Measurements from ENCODE around the gene DOCK7.

The DOCK7 gene

DNA sequence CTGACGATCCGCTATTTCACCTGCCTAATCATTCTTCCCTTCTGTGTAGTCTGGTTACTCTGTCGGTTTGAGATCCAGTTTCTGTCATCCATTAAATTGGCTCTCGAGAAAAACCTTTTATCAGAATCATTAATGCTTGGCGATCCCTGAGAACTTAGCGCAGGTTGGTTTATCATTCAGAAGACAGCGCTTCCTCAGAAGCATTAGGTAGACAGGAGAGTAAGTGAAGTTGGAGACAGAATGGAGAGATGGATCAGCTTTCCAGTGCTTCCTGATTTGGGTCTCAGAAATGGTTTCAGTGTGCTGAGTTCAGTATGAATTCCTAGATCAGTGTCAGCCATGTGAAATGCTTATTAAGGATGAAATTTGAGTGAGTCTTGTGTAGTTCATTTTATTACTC, 250.0 kb downstream of the DOCK7 start:
- DNase-seq = no peak

DNA sequence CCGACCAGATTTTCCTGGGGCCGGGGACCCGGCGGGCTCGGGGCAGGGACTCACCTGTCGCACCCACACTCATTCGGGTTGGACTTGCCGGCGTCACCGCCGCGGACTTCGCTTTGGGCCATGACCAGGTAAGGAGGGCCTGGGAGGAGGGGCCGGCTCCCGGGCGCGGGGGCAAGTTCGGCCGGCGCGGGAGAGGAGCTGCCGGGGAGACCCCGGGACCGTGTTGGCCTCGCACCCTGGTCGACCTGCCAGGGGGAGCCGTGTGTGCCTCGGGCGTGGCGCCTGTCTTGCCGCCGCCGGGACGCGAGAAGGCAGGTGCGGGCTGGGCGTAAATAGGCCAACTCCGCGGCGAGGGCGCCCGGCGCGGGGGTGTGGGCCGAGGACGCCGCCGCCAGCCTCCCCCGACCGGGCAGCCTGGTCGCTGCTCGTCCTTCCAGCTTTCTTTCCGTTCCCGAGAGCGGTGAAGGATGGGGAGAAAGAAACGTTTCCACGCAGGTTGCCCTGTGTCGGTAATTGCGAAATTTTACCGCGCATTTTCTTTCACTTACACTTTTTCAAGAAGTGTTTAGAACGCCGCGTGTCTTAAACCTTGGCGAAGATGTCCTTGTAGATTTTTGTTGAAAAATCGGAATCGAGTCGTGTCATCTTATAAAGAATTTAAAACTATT, 250.8 kb downstream of the DOCK7 start:
- no peak for DNase-seq

DNA sequence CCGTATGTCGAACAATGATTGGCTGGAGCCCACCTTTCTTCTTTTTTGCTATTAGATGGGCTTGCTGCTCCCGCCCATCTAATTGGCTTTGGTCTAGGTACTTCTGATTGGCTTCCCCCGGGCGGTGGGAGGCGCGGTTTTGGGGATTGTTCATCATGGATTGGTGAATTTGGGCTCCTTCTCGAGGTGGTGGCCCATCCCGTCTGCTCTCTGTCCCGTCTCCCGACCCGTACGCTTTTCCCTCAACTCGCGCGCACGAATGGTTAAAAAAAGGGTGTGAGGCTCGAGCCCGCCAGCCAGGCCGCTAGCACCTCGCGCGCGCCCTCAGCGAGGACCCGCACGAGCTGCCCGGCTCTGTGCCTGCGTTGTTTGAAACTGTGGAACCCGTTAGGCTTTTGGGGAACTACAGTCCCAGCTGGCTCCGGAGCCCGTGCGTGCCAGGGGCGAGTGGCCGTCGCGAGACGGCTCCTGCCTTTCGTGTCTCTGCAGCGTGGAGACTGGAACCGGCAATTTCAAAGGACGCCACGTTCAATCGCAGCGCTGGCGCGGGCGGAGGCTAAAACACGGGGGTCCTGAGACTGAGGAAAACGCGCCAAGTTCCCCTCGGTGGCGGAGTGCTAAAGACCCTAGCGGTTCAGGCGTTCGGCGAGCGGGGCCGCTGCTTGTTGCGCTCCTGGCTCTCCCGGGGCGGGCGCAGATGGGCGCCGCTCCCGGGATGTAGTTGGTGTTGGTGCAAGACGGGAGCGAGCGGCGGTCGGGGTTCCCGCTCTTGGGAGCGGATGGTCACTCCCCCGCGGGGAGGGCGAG, 251.5 kb downstream of the DOCK7 start, which contains the start of gene USP1:
Gene USP1 (plus strand): TSS at position 584 of the 807 bp plus-strand sequence. CDS start 2,819 bp downstream, outside the sequence.
- peak; percentile 100 for DNase-seq

DNA sequence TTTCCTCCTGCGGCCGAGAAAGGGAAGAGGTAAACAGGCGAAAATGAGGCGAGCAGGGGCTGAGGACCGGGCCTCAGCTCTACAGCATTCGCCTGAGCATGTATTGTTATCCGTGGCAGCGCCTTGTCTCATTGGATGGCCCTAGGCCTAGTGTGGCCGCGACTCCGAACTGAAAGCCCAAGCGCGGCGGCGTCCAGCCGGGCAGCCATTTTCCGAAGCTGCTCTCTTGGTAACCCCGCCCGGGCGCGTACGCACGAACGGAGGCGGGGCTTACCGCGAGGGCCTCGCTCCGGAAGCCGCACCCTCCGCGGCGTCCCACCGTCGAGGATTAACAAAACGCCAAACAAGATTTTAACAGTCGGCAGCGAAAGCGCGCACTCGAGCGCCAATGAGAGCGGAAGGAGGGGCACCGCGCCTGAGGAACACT, 252.1 kb downstream of the DOCK7 start:
- no peak for DNase-seq

DNA sequence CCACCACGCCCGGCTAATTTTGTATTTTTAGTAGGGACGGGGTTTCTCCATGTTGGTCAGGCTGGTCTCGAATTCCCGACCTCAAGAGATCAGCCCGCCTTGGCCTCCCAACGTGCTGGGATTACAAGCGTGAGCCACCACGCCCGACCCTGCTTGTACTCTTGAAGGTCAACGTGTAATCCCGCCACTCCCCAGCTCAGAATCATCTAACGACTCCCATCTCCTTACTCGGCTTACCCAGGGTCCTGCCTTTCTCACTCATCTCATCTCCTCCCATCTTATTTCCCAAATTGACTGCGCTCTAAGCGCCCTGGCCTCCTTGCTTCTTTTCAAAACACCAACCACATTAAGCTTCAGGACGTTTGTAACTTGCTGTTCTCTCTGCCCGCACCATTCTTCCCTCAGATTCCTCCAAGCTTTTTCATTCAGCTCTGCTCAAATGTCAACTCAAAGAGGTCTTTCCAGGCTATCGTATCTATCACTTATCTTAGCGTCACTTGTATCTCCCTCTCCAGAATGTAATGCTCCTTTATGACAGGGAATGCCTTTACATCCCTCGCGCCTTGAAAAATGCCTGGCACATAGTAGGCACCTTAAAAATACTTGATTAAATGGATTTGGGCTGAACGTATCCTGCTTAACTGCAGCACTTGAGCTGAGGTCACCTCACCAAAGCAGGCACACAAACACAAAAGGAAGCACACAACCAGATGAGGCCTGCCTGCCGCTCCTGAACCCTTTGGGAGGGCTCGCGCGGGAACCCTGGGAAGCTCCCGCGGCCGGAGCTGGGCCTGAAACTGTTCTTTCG, 252.8 kb downstream of the DOCK7 start:
- no peak for DNase-seq

DNA sequence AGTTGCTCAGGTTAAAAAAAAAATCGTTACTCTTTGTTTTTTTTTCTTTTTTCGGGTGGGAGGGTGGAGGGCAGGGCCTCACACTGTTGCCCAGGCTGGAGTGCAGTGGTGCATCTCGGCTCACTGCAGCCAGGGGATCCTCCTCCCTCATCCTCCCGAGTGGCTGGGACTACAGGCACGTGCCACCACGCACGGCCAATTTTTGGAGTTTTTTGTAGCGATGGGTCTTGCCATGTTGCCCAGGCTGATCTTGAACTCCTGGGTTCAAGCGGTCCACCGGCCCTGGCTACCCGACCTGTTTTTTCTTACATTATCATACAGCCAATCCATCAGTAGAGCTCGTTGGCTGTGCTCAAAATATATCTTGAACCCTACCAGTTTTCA, 253.6 kb downstream of the DOCK7 start:
- DNase-seq = no peak

DNA sequence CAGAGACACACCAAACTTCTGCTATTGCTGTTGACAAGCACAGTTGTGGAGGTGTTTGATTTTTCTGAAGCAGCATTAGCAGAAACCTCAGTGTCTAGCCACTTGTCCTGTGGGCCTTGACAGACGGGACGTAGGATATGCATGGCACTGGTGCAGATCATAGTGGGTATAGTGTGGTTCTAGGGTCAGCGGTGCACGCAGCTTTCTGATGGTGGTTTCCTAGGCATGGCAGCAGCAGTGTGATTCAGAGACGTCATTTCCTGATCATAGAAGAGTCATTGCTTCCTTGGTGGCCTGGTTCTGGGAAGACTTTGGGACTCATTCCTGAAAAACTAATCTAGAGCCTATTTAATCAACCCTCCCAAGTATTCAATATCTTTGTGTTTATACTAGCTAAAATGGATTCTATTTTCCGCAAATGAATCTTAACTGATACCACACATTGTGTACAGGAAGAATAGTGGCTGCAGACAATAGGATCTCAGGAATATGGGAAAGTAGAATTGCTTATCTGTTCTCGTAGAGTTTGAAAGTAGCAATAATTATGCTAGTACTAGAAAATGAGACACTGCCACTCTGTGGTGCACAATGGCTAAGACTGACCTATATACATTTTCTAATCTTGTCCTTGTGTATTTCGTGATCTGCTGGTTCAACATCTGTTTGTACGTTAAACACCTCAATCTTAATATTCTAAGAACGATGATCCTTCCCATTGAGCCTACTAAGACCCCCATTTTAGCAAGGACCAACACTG, 254.1 kb downstream of the DOCK7 start:
- DNase-seq = no peak

DNA sequence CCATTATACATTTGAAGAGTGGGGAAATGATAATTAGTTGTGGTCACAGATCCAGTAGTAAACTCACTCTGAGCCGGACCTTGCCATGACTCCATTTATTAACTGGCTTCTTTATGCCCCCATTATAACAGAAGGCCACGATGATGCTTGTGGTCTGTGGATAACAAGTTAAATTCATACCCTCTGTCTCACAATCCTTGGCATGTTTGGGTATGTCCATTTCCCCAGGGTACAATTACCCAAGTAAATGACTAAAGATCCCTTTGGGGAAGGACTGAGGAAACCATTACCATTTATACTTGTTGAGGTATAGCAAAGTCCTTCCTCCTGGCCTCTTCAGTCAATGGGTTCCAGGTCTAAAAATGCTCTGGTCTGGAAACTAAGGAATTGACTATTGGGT, 258.6 kb downstream of the DOCK7 start:
- DNase-seq = no peak

DNA sequence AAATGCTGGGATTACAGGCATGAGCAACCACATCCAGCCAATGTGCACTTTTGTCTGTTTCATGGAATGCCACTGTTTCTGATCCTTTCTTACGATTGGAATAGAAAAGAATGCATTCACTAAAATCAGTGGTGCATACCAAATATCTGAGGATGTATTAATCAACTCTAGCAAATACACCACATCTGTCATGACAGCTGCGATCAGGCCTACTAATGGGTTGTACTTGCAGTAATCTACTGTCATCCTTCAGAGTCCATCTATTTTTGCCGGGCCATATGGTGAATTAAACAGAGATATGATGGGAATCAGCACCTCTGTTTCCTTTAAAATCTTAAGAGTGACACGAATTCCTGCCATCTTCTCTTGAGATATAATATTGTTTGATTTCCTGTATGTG, 259.8 kb downstream of the DOCK7 start:
- peak; percentile 60 for DNase-seq

DNA sequence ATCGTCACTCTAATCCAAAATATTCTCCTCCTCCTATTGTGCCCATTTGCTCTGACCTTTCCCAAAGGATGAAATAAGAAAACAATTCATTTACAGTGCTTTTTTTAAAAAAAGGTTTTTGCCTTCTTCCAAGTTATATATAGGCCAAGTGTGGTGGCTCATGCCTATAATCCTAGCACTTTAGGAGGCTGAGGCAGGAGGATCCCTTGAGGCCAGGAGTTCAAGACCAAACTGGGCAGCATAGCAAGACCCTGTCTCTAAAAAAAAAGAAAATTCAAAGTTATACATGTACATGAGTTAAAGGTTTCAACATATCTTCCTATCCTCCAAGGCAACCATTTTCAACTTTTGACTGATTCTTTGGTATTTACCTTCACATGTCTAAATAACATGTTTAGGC, 261.4 kb downstream of the DOCK7 start:
- DNase-seq = no peak

DNA sequence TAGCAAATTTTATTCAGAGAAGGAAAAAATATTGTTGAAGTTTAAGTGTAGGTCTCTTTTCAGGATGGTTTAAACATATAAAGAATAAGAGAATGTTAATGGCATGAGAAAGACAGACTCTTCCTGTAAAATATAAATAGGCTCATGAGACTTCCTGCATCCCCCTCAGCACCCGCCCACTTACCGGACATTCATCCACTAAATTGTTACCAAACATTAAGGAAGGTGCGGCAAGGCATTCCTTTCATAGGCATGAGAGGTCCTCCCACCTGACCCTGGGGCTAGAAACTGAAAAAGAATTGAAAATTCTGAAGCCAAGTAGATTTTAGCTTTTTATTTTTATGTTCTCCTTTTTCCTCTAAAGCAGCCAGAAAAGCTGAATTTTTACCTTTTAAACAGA, 261.9 kb downstream of the DOCK7 start:
- no peak for DNase-seq

DNA sequence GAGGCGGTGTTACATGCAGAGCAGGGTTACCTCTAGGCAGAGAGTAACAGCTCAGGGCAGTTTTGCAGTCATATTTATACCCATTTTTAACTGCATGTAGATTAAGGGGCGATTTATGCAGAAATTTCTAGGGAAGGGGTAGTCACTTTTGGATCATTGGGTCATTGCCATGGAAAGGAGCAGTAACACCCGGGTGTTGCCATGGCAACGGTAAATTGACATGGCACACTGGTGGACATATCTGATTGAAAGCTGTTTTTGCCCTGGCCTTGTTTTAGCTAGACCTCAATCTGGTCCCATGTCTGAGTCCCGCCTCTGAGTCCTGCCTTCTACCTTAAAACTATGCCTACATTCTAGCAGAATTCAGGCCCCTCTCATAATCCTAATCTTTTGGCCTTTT, 263.1 kb downstream of the DOCK7 start:
- no peak for DNase-seq

DNA sequence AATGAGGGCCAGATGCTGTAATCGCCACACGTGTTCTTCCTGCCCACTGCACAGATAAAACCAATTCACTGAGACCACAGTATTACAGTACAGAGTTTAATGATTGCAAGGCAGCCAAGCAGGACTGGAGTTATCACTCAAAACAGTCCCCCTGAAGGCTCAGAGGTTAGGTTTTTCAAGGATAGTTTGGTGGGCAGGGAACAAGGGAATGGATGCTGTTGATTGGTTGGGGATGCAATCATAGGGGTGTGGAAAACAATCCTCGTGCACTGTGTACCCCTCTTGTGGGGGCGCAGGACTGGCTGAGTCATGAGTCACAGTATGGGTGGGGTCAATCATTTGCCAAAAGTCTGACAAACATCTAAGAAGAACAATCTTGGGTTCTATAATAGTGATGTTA, 263.8 kb downstream of the DOCK7 start:
- no peak for DNase-seq

DNA sequence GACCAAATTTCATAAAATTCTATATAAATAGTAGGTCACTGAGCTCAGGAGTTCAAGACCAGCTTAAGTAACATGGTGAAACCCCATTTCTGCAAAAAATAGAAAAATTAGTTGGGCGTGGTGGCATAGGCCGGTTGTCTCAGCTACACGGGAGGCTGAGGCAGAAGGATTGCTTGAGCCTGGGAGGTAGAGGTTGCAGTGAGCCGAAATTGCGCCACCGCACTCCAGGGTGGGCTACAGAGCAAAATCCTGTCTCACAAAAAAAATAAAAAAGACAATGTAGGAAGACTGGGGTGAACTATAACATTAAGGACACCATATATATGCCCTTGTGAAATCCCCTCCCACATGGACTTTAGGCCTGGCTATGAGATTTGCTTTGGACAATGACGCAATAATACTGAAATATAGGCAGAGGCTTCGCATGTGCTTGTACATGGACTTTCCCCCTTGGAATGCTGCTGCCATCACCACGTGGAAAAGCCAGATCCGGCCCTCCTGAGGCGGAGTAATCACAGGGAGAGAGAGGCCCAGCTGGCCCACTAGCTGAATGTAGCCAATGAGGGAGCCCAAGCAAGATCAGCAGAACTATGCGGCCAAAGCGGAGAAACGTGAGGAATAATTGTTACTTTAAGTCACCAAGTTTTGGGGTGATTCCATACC, 264.5 kb downstream of the DOCK7 start:
- DNase-seq = no peak

DNA sequence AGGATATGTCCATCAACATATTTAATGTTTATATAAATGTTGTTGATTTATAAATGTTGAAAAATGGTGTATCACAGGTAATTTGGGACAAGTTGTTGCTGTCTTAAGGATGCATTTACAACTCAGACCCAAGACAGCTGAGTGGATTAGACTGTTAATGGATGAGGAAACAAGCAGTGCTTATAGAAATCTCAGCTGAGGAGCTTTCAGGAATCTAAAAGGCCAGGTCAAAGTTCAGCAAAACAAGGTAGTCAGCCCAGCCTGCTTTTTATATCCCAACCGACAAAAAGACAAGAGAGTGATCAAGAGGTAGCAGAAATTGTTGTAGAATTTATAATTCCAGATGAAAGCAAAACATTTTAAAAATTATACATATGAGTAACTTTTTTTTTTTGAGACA, 268.0 kb downstream of the DOCK7 start:
- no peak for DNase-seq

DNA sequence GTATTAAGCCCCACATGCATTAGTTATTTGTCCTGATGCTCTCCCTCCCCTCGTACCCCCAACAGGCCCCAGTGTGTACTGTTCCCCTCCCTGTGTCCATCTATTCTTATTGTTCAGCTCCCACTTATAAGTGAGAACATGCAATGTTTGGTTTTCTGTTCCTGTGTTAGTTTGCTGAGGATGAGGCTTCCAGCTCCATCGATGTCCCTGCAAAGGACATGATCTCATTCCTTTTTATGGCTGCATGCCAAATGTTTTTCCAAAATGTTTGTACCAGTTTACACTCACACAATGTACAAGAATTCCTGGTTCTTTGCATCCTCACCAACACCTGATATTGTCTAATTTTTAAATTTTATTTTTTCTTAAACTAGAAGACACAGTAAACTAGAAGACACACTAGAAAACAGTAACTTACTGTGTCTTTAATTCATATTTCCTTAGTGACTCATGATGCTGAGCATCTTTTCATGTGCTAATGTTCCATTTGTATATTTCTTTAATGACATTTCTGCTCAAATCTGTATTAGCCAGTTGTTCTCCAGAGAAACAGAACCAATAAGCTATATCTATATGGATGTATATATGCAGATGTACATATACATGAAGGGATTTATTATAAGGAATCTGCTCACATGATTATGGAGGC, 270.7 kb downstream of the DOCK7 start:
- no peak for DNase-seq

DNA sequence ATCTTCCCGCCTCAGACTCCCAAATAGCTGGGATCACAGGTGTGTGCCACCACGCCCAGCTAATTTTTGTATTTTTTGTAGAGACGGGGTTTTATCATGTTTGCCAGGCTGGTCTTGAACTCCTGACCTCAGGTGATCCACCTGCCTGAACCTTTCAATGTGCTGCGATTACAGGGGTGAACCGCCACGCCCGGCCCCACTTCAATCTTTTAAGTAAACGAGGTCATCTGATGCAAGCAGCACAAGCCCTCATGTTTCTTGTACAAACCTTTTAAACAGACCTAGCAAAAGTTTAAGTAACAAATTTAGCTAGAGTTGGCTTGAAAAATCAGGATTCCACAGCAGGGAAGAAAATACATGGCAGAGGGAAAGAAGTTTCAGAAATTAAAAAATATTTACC, 272.5 kb downstream of the DOCK7 start:
- DNase-seq = no peak

DNA sequence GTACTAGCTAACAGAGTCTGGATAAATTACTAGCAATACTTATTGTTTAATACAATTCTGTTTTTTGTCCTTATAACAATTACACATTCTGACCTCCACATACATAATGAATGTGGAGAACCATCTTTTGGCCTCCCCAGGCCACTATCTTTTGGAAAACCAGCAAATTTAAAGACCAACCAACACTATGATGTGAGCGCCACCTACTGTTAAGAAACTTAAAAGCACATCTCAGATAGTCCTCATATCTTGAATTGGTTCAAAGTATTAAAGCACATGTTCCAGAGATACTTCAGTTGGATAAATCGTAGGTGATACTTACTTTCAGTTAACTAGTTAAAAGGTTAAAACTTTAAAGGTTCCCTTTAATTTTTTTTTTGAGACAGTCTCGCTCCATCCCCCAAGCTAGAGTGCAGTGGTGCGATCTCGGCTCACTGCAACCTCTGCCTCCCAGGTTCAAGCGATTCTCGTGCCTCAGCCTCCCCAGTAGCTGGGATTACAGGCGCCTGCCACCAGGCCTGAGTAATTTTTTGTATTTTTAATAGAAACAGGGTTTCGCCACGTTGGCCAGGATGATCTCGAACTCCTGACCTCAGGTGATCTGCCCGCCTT, 280.7 kb downstream of the DOCK7 start:
- peak; percentile 26 for DNase-seq

DNA sequence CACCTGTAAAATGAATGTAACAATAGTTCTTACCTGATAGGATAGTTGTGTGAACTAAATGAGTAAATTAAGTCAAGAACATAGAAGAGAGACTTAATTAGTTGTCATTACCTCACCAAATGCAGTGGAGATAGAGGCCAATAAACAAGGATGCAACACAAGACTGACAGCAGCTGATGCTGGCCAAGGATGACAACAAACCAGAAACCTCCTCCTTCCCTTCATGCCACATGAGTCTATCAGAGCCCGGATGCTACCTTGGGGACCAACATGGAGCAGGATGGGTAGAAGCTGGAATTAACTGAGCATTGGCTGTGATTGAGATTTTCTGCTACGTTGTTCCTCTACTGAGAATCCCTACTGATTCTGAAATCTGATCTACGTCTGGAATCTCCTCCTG, 281.6 kb downstream of the DOCK7 start:
- no peak for DNase-seq

DNA sequence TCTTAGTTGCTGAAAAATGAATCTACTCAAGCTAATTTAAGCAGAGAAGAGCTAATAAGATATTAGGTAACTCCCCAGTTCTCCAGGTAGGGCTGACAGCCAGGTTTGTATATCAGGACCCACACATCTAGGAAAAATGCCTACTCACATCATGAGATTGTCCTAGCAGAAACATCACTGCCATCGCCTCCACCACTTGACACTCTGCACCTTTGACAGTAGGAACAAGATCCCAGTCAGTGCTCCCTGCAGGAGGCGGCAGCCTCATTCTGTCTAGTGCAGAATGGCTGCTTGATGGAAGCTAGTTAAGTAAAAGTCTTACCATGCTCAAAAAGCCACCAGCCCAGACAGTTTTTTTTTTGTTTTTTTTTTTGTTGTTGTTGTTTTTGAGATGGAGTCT, 282.9 kb downstream of the DOCK7 start:
- no peak for DNase-seq
